B cell (primary cell): ENCODE results near the gene SHISA2.

Experiments used
- EZH2 ChIP-seq: IDR thresholded peaks from 2 replicates; pipeline ENCODE4 v1.6.1; 2012; ENCODE audit warnings: borderline replicate concordance, low read depth, mild to moderate bottlenecking, moderate library complexity, low read length; ENCODE audit not compliant: insufficient read depth, poor library complexity, severe bottlenecking
- TF ChIP-seq, protein P1 (sequence below): fragments of 200-600 bp; IDR thresholded peaks from one replicate; pipeline ENCODE4 v1.8.0; 2022; ENCODE audit warnings: antibody characterized with exemption, mild to moderate bottlenecking

DNA sequence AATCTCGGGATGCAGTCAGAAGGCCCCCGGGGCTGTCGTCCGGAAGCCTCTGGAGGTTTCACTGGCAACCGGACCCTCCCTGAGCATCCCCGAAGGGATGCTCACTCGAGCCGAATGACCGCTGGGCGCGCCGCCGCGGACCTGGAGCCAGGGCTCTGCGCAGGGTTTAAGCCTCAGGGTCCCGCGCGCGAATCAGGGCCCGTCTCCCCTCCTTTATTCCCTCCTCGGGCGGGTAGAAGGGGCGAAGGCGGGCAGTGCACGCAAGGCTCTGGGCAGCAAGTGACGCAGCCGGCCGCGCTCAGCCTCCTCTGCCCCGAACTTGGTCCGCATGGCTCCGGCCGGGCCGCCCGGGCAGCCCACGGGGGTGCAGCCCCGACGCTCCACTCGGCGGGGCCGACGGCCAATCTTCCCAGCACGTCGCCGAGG lies 572 bp downstream of the SHISA2 start:
- TF ChIP-seq, protein P1, sequence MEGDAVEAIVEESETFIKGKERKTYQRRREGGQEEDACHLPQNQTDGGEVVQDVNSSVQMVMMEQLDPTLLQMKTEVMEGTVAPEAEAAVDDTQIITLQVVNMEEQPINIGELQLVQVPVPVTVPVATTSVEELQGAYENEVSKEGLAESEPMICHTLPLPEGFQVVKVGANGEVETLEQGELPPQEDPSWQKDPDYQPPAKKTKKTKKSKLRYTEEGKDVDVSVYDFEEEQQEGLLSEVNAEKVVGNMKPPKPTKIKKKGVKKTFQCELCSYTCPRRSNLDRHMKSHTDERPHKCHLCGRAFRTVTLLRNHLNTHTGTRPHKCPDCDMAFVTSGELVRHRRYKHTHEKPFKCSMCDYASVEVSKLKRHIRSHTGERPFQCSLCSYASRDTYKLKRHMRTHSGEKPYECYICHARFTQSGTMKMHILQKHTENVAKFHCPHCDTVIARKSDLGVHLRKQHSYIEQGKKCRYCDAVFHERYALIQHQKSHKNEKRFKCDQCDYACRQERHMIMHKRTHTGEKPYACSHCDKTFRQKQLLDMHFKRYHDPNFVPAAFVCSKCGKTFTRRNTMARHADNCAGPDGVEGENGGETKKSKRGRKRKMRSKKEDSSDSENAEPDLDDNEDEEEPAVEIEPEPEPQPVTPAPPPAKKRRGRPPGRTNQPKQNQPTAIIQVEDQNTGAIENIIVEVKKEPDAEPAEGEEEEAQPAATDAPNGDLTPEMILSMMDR = no peak
- TF ChIP-seq EZH2 = no peak
